Measurements from ENCODE around the gene GPC6. TPM values are rescaled to one million over a fixed set of nuclear protein-coding genes. Genes with fewer than 3 reads are reported as not detected.

The GPC6 gene
- polyA plus RNA-seq, 4 donors = 47.9 to 66.1 (median 61.3) TPM

GRCh38 chr13:93228643-93228937 is 2.0 kb downstream of the GPC6 start:
- no peak for DNase-seq (ENCODE audit: low read depth in 4 of 4, low spot score in 2 of 4)

DNA sequence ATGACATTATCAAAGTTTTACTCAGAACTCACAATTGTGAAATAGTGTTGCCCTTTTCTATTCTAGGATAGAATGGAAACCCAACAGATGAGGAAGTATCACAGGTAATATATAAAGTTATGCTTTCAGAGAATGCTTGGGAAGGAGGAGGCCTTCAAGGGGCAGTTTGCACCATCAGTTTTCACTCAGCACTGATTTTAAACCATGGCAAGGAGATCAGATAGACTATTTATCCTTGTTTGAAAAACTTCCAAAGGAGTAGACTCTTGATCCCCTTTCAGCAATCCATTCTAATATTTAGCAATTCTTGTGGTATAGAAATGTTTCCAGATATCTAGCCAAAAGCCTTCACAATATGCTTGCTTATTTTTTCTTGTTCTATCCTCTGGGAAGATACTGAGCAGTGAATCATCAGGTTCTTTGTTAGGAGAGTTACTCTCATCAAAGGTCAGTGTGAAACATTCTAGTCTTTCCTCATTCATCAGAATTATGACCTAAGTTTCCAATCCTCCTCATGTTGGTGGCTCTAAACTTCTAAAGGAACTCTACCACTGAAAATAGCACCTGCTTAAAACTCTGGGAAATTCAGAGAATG is 3.8 kb downstream of the GPC6 start:
- DNase-seq (ENCODE audit: low read depth in 4 of 4, low spot score in 2 of 4) = no peak

DNA sequence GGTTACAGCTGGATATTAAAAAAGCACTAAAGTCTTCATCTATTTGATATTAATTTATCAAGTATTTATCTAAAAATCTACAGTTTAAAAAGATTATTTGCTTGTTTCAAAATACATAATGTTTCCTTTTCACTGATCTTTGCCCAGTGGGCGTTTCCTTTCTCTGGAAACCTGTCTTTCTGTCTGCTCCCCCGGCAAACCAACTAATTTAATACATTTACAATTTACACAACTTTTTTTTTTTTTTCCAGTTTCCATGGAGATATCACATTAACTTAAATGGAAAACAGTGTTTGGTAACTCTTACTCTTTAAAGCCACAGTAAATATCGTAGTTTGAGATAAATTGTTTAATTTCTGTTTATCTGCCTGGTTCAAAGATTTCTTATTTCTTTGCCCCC is 5.3 kb downstream of the GPC6 start:
- no peak for DNase-seq (ENCODE audit: low read depth in 4 of 4, low spot score in 2 of 4)

GRCh38 chr13:93233997-93234416 is 7.4 kb downstream of the GPC6 start:
- no peak for DNase-seq (ENCODE audit: low read depth in 4 of 4, low spot score in 2 of 4)

DNA sequence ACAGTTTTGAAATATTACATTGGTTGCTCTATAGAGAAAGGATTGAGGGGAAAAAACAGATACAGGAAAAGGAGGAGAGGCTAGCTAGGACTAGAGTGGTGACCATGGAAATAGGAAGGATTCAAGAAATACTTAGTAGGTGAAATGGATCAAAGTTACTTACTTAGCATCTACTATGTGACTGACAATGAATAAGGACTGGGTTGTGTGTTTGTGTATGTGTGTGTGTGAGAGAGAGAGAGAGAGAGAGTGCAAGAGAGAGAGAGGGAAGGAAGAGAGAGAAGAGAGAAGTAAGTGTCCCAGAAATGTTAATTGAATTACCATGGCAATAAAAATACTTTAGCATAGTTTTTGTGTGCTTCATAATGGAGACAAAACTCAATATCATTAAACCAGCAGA is 7.9 kb downstream of the GPC6 start:
- DNase-seq (ENCODE audit: low read depth in 4 of 4, low spot score in 2 of 4) = no peak

GRCh38 chr13:93235258-93236015 is 8.8 kb downstream of the GPC6 start:
- no peak for DNase-seq (ENCODE audit: low read depth in 4 of 4, low spot score in 2 of 4)

- no peak for DNase-seq (ENCODE audit: low read depth in 4 of 4, low spot score in 2 of 4)
These were observed 12.1 kb downstream of the GPC6 start for GRCh38 chr13:93238711-93239110.

- no peak for DNase-seq (ENCODE audit: low read depth in 4 of 4, low spot score in 2 of 4)
These were observed 16.9 kb downstream of the GPC6 start for GRCh38 chr13:93243375-93244063.

GRCh38 chr13:93244141-93244917 is 17.7 kb downstream of the GPC6 start:
- DNase-seq (ENCODE audit: low read depth in 4 of 4, low spot score in 2 of 4) = no peak

- DNase-seq (ENCODE audit: low read depth in 4 of 4, low spot score in 2 of 4) = no peak
These were observed 18.3 kb downstream of the GPC6 start for GRCh38 chr13:93244918-93245280.

DNA sequence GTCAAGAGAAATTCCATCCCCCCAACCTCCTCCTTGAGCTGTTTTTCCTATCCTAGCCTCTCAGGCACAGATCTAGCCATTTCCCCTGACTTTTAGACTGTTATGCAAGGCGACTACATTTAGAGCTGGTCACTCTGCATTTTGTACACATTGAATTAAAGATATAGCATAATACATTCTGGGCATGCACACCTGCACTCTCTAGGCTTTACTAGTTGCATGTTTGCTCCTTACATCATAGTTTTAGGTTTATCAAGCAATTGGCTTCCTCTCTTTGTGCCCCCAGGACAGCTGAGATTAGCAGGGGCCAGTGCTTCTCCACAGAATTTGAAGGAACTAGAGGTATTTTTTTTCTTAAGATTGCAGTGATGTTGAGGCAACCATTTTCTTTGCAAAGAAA is 19.5 kb downstream of the GPC6 start:
- no peak for DNase-seq (ENCODE audit: low read depth in 4 of 4, low spot score in 2 of 4)

DNA sequence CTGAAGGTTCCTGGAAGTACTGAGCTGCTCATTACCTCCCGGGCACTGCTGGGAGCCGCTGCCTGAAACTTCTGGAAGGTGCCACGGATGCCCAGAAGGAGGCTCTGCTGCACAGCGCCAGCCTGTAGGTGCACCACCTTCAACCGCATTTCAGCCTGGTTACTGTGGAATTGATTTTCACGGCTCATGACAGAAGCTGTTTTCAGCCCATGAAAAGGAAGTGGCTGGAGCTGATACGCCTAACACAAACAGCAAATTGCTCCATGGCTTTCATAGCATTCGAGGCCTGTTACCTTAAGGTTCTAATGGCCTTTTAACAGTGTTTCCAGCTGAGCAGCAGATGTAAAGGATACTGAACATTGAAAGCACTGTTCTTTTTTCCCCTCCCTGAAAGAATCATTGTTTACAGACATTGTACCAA is 22.0 kb downstream of the GPC6 start:
- no peak for DNase-seq (ENCODE audit: low read depth in 4 of 4, low spot score in 2 of 4)

GRCh38 chr13:93249364-93250306 is 23.0 kb downstream of the GPC6 start:
- DNase-seq (ENCODE audit: low read depth in 4 of 4, low spot score in 2 of 4) = no peak

GRCh38 chr13:93254775-93255174 is 28.2 kb downstream of the GPC6 start:
- DNase-seq (ENCODE audit: low read depth in 4 of 4, low spot score in 2 of 4) = no peak

GRCh38 chr13:93256998-93257397 is 30.4 kb downstream of the GPC6 start:
- no peak for DNase-seq (ENCODE audit: low read depth in 4 of 4, low spot score in 2 of 4)

DNA sequence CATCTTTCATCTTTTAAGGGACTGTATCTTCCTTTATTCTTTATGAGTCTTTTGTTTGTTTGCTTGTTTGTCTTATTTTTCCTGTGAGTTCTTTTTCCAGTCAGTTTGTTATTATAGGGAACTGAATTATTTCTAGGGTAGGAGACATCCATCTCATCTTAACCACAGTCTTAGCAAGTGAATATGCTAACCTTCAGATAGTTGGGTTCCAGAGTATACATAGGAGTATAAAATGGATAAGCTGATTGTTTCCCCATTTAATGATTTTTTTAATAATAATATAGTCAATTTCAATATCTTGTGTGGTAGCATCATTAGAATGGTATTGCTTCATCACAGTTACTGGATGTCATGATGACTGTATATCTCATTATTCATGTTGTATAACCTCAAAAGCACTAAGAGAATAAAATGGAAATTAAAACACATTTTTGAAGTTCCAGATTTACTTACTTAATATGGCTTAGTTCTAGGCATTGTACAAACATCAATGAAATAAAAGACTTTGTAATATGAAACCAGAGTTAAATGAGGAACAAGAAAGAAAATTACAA is 33.0 kb downstream of the GPC6 start:
- no peak for DNase-seq (ENCODE audit: low read depth in 4 of 4, low spot score in 2 of 4)

- DNase-seq (ENCODE audit: low read depth in 4 of 4, low spot score in 2 of 4) = no peak
These were observed 34.0 kb downstream of the GPC6 start for GRCh38 chr13:93260591-93260990.

GRCh38 chr13:93262729-93263345 is 36.2 kb downstream of the GPC6 start:
- no peak for DNase-seq (ENCODE audit: low read depth in 4 of 4, low spot score in 2 of 4)

- DNase-seq (ENCODE audit: low read depth in 4 of 4, low spot score in 2 of 4) = no peak
These were observed 38.3 kb downstream of the GPC6 start for GRCh38 chr13:93264876-93265275.

DNA sequence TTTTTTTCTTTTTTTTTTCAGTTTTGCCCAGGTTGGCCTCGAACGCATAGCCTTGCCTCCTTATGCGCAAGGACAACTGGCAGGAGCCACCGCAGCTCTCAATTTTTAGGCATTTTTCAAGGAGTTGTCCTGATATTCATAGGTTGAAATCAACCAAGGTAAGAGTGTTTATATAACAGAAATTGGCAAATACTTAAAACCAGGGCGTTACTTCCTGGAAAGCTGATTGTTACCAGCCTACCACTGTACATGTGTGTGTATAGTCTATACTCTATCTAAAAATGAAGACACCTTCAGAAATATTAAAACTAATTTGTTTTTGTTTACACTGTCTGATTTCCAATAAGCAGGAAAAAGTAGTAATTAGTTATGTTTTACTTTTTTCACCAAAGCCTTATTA is 39.2 kb downstream of the GPC6 start:
- DNase-seq (ENCODE audit: low read depth in 4 of 4, low spot score in 2 of 4) = no peak
